Mucosa of descending colon (tissue), 3 donors: Measurements from ENCODE around the gene UST. TPM values are rescaled to one million over a fixed set of nuclear protein-coding genes. Genes with fewer than 3 reads are reported as not detected.
A peak's percentile ranks its signal among the peaks of the same experiment; 100 is the strongest.

Source experiments
- ATAC-seq: fragments of 200-7000 bp; cut with Tn5 transposase; one replicate; pipeline ENCODE4 v1.9.1; 2020; ENCODE audit warnings: mild to moderate bottlenecking, moderate library complexity
- DNase-seq, 3 donors: peaks; one replicate each; pipeline ENCODE4 v3.0.0-alpha.2; 2020
- H3K36me3 ChIP-seq: fragments of 200-600 bp; one replicate; pipeline ENCODE4 v1.8.0; 2021; ENCODE audit warnings: low read depth, mild to moderate bottlenecking
- H3K4me1 ChIP-seq: fragments of 200-600 bp; one replicate; pipeline ENCODE4 v1.8.0; 2021; ENCODE audit warnings: low read depth, mild to moderate bottlenecking
- H3K4me3 ChIP-seq: fragments of 200-600 bp; one replicate; pipeline ENCODE4 v1.8.0; 2021; ENCODE audit warnings: mild to moderate bottlenecking
- H3K9me3 ChIP-seq: fragments of 200-600 bp; one replicate; pipeline ENCODE4 v1.8.0; 2021; ENCODE audit warnings: mild to moderate bottlenecking
- intact Hi-C, 2 donors: fragments of 100-400 bp; cut with DNase I in 1 of 2; cut with micrococcal nuclease in 1 of 2; formaldehyde crosslinking; loops; one replicate each; pipeline versions ENCODE4 v1.11.0 to v1.11.1; 2022; cut with DNase I, micrococcal nuclease
- long read RNA-seq, 2 donors: library from polyadenylated mRNA; unstranded; transcript quantifications; one replicate each; pipeline ENCODE4 v2.0.0, GENCODE V29; 2019 to 2021
- total RNA-seq, 3 donors: library from RNA; stranded (reverse); fragmentation: NEBNext Ultra II Directional in 2 of 3; extraction: Animal tissue kit (Norgen Biotek cat#: 25700) in 2 of 3; gene quantifications; one replicate each; pipeline versions ENCODE4 v1.2.1 to v1.2.4, GENCODE V29; 2021 to 2023
- TF ChIP-seq, protein P1 (sequence below): fragments of 200-600 bp; IDR thresholded peaks from one replicate; pipeline ENCODE4 v1.8.0; 2022; ENCODE audit warnings: antibody characterized with exemption, mild to moderate bottlenecking
- donor health status: DM: no; HTN: no; CAD: no; lungs with moderate emphysema.
- donor health status: DM: no; HTN: no; CAD: no.
- donor health status: DM: no; HTN: yes; CAD: no.

Gene UST, protein sequence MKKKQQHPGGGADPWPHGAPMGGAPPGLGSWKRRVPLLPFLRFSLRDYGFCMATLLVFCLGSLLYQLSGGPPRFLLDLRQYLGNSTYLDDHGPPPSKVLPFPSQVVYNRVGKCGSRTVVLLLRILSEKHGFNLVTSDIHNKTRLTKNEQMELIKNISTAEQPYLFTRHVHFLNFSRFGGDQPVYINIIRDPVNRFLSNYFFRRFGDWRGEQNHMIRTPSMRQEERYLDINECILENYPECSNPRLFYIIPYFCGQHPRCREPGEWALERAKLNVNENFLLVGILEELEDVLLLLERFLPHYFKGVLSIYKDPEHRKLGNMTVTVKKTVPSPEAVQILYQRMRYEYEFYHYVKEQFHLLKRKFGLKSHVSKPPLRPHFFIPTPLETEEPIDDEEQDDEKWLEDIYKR
- 10 to 100 TPM in 1 of 3 donors, 1 to 10 TPM in 2; 1.1 to 16.2 (median 2.1) TPM for total RNA-seq
- long read RNA-seq, donor 1, full-length matches to known transcripts: 14 of 24 reads
- long read RNA-seq, donor 1, partial matches to known transcripts: 2 of 24 reads
- long read RNA-seq, donor 1, other reads (novel, unspliced or antisense): 8 of 24 reads
- long read RNA-seq, donor 2, partial matches to known transcripts: 0 of 1 reads
- long read RNA-seq, donor 2, other reads (novel, unspliced or antisense): 1 of 1 reads

DNA sequence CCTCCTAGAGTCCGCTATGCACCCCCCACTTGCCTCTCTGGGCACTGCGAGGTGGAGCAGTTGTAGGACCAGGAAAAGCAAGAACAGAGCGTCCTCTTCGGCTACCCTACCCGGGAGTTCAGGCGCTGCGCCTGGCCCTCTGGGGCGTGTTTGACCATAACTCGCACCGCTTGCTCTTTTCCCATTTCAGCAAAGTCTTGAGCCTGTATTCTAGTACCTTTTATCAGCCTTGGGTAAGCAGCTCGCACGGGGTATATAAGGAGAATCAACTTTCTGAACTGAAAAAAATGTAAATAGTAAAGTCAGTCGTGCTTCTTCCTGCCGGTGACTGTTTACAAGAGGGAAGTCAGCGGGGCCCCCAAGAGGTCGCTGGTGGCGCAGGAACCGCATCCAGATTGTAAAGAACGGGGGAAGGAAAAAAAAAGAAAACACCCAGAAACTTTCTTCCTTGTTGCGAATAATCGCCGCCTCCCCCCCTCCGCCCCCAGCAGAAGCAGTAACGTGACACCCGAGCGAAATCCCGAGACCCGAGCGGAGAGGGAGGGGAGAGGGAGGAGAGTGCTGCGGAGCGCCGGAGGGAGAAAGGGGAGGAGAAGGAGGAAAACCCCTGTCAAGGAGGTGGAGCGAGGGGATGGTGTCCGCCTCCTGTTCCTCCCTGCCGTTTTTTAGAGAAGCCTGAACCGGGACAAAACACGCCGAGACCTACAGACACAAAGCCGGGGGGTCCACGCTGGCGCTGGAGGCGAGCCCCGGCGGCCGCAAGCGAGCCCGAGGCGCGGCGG is at the start of gene UST:
TSS of gene UST (plus strand) at position 668 of the 782 bp plus-strand sequence. CDS start 401 bp downstream, outside the sequence.
- H3K9me3 ChIP-seq: no peaks in the 10 kb centered on the region
- H3K4me1 ChIP-seq: peaks cover 15% of the 10 kb centered on the region
- TF ChIP-seq, protein P1, sequence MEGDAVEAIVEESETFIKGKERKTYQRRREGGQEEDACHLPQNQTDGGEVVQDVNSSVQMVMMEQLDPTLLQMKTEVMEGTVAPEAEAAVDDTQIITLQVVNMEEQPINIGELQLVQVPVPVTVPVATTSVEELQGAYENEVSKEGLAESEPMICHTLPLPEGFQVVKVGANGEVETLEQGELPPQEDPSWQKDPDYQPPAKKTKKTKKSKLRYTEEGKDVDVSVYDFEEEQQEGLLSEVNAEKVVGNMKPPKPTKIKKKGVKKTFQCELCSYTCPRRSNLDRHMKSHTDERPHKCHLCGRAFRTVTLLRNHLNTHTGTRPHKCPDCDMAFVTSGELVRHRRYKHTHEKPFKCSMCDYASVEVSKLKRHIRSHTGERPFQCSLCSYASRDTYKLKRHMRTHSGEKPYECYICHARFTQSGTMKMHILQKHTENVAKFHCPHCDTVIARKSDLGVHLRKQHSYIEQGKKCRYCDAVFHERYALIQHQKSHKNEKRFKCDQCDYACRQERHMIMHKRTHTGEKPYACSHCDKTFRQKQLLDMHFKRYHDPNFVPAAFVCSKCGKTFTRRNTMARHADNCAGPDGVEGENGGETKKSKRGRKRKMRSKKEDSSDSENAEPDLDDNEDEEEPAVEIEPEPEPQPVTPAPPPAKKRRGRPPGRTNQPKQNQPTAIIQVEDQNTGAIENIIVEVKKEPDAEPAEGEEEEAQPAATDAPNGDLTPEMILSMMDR: no peak
- no peaks in the 10 kb centered on the region for H3K36me3 ChIP-seq
- intact Hi-C loops: loop anchor here (5.0 to 10.0 kb wide), 2 partner anchors 198 to 201 kb away; no protein-coding TSS in a partner anchor
- peak within 1 kb of the TSS; percentile 30 for H3K4me3 ChIP-seq
- DNase-seq (peak; percentile 69 to 82 (median 71)), ATAC-seq (peak; percentile 61)

DNA sequence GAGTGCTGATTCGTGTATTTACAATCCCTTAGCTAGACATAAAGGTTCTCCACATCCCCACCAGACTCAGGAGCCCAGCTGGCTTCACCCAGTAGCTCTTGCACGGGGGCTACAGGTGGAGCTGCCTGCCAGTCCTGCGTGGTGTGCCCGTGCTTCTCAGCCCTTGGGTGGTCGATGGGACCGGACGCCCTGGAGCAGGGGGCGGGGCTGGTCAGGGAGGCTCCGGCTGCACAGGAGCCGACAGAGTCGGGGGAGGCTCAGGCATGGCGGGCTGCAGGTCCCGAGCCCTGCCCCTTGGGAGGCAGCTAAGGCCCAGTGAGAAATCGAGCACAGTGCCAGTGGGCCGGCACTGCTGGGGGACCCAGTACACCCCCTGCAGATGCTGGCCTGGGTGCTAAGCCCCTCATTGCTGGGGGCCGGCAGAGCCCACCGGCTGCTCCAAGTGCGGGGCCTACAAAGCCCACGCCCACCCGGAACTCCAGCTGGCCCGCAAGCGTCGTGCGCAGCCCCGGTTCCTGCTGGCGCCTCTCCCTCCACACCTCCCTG is 48.9 kb upstream of the UST start:
- Histone ChIP-seq H3K9me3 (no peaks in the 10 kb centered on the region), H3K36me3 (no peaks in the 10 kb centered on the region), H3K4me3 (no peak overlapping the region), H3K4me1 (peaks cover 7% of the 10 kb centered on the region)
- TF ChIP-seq, protein P1: no peak
- DNase-seq (no peak), ATAC-seq (no peak)
- intact Hi-C loops: no loop called here

DNA sequence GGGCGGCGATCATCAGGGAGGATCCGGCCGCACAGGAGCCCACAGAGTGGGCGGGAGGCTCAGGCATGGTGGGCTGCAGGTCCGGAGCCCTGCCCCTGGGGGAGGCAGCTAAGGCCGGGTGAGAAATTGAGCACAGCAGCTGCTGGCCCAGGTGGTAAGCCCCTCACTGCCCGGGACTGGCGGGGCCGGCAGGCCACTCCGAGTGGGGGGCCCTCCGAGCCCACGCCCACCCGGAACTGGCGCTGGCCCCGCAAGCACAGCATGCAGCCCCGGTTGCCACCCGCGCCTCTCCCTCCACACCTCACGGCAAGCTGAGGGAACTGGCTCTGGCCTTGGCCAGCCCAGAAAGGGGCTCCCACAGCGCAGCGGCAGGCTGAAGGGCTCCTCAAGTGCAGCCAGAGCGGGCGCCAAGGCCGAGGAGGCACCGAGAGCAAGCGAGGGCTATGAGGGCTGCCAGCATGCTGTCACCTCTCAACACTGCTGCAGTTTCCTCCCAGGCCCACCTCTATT is 48.1 kb upstream of the UST start:
- TF ChIP-seq, protein P1: no peak
- ATAC-seq (no peak), DNase-seq (peak in 1 of 3 donors; percentile 19)
- Histone ChIP-seq H3K4me1 (peaks cover 7% of the 10 kb centered on the region), H3K36me3 (no peaks in the 10 kb centered on the region), H3K4me3 (no peak overlapping the region), H3K9me3 (no peaks in the 10 kb centered on the region)
- intact Hi-C loops: no loop called here

DNA sequence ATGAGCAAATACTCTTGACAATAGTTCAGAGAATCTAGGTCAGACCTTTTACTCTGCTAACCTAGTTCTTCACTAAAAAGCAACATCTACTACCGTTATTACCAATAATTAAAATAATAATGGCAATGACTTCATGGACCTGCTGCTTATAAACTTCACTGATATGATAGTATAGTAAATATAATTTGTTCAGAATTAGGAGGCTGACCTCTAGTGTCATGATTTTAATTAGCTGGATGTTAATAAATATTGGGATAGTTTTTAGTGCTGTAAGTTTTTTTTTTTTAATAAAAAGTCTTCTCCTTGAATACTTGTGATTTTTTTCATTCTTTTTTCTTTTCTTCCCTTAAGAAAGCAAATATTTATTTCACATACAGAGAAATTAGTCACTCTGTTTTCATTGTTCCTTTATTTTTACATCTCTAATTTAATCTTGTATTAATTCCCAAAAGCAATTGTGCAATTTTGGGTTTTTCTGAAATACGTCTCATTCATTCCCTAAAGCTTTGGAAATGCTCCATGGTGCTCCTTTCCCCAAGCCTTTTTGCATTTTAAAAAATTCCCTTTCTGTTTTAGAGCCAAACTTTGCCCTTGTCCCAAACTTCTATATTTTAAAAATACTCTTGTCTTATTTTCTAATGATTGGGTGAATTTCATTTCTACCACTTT is 46.6 kb upstream of the UST start:
- H3K36me3 ChIP-seq: no peaks in the 10 kb centered on the region
- DNase-seq (no peak), ATAC-seq (no peak)
- TF ChIP-seq, protein P1: no peak
- H3K4me3 ChIP-seq: no peak overlapping the region
- H3K4me1 ChIP-seq: peaks cover 7% of the 10 kb centered on the region
- intact Hi-C loops: no loop called here
- no peaks in the 10 kb centered on the region for H3K9me3 ChIP-seq
